HG03135 (cell line): ENCODE measurements around the gene NPRL2.

Experiments
- ATAC-seq: cut with Tn5 transposase; IDR thresholded peaks from one replicate; pipeline ENCODE4 v1.9.1; 2021; ENCODE audit warnings: mild to moderate bottlenecking, moderate library complexity; ENCODE audit not compliant: unreplicated experiment

NPRL2 gene

DNA sequence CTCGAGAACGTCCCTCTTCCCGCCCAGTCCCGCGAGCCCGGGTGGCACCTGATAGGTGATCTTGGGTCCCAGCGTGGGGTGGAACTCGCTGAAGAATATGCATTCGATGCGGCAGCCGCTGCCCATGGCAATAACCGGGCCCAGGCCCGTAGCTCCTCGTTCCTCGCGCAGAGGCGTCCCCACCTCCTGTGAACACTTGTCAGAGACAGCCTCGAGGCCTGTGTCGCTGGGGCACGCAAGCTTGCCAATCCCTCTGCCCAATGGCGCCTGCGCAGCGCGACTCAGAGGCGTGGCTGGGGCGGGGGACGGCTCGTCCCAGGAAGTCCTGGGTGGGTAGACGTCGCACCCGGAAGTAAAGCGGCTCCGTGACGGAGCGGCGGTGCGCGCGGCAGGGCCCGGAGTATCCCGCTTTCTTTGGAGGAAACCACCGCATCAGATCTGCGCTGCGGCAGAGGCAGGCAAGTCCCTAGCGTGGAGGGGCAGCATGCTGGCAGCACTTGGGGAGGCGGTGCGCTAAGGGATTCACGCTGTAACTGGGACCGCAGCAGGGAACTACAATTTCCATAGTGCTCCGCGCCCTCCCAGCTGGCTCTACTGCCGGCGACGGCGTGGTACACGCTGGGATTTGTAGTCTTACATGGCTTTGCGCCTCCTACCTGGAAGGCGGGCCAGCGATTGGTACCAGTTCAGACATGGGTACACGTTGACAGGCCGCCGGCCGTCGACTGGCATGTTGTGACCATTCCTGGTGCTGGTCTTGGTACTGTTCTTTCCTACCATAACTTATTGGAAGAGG is at the start of gene NPRL2, which contains the start of gene CYB561D2:
NPRL2 (minus strand) TSS at position 249 of the 796 bp plus-strand sequence; CDS start at position 126, 123 bp downstream.
CYB561D2 (plus strand) TSS at position 336 of the 796 bp plus-strand sequence. CDS start 572 bp downstream, outside the sequence.
- peak; percentile 78 for ATAC-seq

- ATAC-seq: no peak
These were observed 45.9 kb upstream of the NPRL2 start for GRCh38 chr3:50396502-50396901.

DNA sequence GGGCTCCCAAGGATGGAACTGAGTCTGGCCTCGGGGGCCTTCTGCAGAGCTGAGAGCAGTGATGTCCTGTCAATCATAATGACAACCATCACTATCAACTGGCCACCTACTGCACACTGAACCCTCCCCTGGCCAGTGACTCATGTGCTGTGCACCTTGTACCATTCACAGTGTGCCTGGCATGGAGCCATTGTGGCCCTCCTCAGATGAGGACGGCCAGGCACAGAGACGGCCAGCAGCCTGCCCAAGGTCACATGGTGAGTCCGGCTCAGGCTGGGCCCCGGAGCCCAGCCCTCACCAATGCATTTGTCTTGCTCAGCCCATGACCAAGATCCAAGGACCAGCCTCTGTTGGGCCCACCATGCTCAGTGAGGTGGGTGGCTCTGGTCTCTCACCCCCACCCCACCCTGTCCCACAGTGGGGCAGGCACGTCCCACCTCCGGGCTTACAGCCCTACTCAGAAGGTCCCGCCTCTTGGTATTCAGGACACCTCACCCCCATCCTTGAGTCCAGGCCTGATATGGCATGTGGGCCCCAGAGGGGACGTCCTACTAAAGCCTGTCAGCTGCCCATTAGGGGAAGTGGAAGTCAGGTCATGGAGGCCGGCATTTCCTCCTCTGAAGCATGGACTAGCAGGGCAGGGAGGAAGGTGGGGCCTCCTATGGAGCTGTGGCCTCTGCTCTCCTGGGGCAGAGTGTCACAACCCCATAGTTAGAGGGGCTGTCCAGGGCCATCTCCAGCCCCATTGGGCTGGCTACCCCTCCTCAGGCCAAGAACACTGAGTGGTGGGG is 44.7 kb upstream of the NPRL2 start:
- no peak for ATAC-seq

DNA sequence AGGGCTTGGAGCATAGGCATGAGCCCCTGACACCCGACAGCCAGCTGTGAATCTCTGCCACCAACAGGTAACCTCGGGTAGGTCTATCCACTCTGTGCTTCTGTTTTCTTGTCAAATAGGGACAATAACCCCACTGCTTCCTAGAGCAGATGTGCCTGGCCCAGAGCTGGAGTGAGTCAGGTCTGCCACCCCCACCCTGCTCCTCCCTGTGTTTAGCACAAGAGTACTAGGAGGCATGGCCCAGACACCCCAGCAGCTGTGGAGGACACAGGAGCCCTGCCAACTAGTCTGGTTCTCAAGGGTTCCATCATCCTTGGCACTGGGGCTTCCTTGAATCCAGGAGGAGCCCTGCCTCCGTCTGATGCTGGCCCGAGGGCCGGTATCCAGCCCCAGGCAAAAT is 42.5 kb upstream of the NPRL2 start:
- no peak for ATAC-seq

DNA sequence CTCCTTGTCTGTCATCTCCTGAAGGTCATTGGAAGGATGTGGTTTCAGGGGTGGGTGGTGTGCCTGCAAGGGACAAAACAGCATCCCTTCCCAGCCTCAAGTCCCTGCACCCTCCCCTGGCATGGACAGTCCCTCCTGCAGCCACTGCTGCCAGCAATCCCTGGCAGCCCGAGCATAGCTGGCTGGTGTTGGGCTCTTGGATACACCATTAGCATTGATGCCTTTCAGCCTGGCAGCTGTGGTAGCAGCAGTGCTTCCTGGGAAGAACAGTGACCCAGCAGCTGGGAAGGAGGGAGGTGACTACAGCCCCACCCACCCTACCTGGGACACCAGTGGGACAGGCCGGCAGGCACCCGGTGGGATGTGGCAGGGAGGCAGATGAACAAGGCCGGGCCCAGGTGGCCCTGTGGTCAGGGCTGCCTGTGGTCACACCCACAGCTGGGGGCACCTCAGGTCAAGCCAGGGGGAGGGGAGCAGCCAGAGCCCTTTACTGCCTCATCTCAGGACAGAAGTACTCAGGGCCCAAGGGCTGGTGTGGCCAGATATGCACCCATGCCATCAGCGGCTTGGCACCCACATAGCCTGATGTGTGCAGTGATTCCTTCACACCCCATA is 41.6 kb upstream of the NPRL2 start:
- no peak for ATAC-seq

- no peak for ATAC-seq
These were observed 40.1 kb upstream of the NPRL2 start for GRCh38 chr3:50390508-50391224.

- ATAC-seq: no peak
These were observed 38.8 kb upstream of the NPRL2 start for GRCh38 chr3:50389414-50389767.

DNA sequence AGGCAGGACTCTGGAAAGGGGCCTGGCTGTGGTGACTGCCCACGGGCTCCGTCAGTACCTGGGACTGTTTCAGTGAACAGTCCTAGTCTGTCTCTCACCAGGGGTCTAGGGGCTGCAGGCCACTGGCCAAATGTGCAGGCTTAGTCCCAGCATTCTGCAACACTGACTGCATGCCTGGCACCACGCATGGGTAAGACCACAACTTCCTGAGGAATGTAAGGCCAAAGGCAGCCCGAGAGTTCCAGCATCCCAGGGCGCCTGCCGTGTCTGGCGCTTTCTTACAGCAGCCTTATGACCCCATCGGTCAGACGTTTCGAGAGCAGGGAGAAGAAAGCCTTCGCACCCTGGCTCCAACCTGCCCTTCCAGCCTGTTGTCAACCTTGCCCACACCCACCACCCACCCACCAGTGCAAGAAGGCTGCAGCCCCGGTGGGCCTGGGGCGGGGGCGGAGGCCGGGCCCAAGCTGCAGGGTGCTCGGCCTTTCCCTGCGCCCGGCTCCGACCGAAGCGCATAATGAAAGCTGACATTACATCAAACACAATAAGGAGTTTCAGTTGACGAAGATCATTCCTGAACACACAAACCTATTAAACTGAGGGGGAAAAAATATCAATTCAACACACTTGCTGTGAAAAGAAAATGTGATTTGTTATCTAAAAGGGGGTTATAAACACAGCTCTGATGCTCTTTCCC is 38.3 kb upstream of the NPRL2 start:
- ATAC-seq: no peak

- no peak for ATAC-seq
These were observed 37.6 kb upstream of the NPRL2 start for GRCh38 chr3:50388016-50388719.

DNA sequence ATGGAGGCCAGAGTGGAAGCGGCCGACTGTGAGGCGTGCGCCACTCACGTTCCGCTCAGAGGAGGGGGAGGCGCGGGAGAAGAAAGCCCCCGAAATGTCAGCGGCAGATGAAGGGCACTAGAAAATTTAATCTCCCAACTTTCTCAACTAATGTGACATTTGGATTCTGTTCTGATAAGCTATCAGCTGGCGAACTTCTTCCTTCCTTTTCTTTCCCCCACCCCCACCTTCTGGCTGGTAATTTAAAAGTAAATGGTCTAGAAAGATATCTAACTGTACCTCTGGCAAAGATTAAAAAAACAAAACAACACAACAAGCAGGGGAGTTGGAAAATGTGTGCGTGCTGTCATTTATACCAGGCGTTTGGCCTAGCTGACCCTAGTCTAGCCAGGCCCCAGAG is 35.2 kb upstream of the NPRL2 start:
- ATAC-seq: no peak

DNA sequence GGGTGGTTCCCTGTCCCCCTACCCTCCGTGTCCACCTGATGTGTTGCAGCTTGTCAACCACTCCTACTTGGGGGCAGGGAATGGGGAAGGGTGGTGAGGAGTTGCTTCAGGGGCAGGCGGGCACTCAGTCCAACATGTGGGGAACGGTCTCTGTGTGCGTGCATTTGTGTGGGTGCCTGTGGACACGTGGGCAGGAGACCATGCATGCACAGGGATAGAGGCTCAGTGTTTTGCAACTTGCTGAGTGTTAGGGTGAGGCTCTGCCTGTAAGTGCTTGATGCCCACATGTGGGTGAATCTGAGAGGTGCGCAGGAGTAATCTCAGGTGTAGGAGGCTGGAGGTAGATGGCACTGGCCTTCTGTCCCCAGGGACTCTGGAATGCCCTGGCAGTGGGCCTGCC is 33.2 kb upstream of the NPRL2 start:
- ATAC-seq: no peak

DNA sequence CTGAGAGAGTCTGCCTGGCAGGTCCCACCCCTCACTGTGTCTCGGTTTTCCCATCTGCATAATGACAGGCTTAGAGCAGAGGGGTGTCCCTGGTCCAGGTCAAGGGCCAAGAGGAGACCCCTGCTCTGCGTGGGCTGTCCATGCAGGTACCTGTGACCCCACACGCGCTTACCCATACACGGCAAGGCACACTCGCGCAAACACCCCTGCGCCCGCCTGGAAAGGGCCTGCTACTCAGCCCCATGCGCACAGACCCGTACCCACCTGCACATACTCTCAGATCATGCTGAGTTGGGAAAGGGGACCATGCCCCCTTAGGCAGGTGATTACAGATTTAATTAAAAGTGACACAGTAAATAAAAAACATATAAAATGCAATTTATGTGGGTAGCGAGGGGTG is 32.1 kb upstream of the NPRL2 start:
- ATAC-seq: no peak

DNA sequence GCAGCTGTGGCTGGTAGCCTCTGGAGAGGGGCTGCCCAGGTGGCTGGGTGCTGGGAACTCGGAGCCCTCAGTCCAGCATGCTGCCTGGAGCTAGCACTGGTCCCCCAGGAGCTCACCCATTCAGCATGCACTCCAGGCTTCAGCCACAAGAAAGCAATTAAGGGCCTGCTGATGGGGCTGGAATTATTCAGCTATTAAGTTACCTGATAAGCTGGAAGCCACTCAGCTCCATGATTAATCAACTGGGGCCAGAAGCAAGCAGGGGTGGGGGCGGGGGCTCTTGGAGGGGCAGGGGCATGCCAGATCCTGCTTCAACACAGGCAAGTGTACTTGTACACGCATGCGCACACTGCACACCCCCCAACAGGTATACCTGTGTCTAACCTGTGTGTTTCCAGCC is 30.8 kb upstream of the NPRL2 start:
- no peak for ATAC-seq

- ATAC-seq: no peak
These were observed 30.0 kb upstream of the NPRL2 start for GRCh38 chr3:50380405-50381085.

- no peak for ATAC-seq
These were observed 28.2 kb upstream of the NPRL2 start for GRCh38 chr3:50378757-50379156.

DNA sequence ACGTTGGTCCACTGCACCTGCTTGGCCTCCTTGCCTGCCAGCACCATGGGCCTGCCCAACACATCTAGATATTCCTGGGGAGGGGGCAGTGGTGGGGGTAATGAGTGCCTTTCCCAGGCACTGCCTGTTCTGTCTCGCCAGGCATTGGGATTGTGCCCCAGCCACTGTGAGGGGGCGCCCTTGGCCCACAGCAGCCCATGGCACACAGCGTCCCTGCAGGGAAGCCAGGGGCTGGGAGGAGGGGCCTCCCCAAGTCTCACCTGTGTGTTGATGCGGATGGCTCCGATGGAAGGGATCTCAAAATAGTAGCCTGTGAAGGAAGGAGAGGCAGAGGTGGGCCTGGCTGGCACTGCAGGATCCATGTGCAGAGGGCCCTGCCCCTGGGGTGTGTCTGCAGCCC is 27.4 kb upstream of the NPRL2 start:
- no peak for ATAC-seq

GRCh38 chr3:50375258-50375931 is 24.8 kb upstream of the NPRL2 start:
- ATAC-seq: no peak

DNA sequence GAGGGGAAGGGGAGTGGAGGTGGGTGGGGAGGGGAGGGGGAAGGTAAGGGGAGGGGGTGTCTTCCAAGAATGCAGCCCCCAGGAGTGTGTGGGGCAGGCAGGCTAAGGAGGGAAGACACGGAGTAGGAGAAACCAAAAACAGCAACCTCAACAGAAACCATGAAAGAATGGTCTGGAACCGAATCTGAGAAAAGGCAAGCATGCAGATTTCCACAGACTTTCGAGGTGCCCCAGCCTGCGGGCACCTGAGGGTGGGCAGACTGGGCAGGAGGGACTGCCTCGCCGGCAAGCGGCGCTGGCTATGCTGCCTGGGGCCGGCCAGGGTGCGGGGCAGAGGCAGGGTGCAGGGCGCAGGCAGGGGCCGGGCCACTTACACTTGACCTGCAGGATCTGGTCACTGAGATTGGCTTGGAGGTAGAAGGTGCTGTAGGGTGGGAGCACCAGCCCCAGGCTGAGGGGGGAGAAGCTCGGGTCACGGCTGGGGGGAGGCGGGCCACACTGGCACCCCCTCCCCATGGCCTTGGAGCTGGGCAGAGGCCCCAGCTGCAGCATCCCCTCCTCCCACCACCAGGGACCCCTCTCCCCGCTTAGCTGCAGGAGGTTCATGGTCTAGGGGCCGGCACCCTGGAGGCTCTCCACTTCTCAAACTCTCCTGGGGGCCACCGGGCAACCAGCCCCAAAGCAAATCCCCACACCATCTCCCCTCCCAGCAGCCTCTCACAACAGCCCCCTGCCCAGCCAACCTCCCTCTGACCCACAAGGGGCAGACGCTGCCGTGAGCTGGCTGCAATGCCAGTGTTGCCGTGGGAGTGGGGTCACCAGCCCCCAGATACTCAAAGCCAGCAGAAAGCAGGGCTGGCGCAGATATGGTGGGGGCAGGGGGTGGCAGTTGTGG is 24.0 kb upstream of the NPRL2 start:
- ATAC-seq: no peak
